Activated CD8-positive, alpha-beta T cell treated with anti-CD3 and anti-CD28 coated beads for 36 hours (primary cell): ENCODE measurements around the gene LAMC3. TPM values are rescaled to one million over a fixed set of nuclear protein-coding genes. Genes with fewer than 3 reads are reported as not detected.
A peak's percentile ranks its signal among the peaks of the same experiment; 100 is the strongest.

Experiments used
- ATAC-seq: fragments of 200-7000 bp; cut with Tn5 transposase; one replicate; pipeline ENCODE4 v1.10.0; 2021; ENCODE audit warnings: mild to moderate bottlenecking, moderate library complexity
- CTCF ChIA-PET: fragments of 350-600 bp; sonication (Branson Sonifier 250); formaldehyde crosslinking; loops from one replicate; lab custom pipeline; 2021; ENCODE audit warnings: antibody characterized with exemption; lab: Charles Lee
- POLR2A ChIA-PET: fragments of 350-600 bp; sonication (Branson Sonifier 250); formaldehyde crosslinking; loops from one replicate; lab custom pipeline; 2021; ENCODE audit warnings: antibody characterized with exemption; lab: Charles Lee
- DNase-seq: peaks from one replicate; pipeline ENCODE4 v3.0.0-alpha.2; 2020
- H3K27ac Mint-ChIP-seq: one replicate; pipeline ENCODE4 v1.8.0; 2021; ENCODE audit warnings: mild to moderate bottlenecking, mixed read lengths
- H3K27me3 Mint-ChIP-seq: one replicate; pipeline ENCODE4 v1.8.0; 2021; ENCODE audit warnings: mixed read lengths
- H3K36me3 Mint-ChIP-seq: one replicate; pipeline ENCODE4 v1.8.0; 2021; ENCODE audit warnings: low read depth, mixed read lengths
- H3K4me1 Mint-ChIP-seq: one replicate; pipeline ENCODE4 v1.8.0; 2021; ENCODE audit warnings: low read depth, mixed read lengths
- H3K4me3 Mint-ChIP-seq: one replicate; pipeline ENCODE4 v1.8.0; 2021; ENCODE audit warnings: mild to moderate bottlenecking, moderate library complexity, mixed read lengths
- H3K9me3 Mint-ChIP-seq: one replicate; pipeline ENCODE4 v1.8.0; 2021; ENCODE audit warnings: mixed read lengths
- intact Hi-C: fragments of 100-400 bp; cut with micrococcal nuclease; formaldehyde crosslinking; loops from one replicate; pipeline ENCODE4 v1.10.0; 2022
- total RNA-seq, 2 experiments: library from RNA; stranded (reverse); gene quantifications; one replicate each; pipeline ENCODE4 v1.2.3, GENCODE V29; 2021
- TF ChIP-seq, protein P1 (sequence below): fragments of 200-600 bp; IDR thresholded peaks from one replicate; pipeline ENCODE4 v1.8.0; 2022; ENCODE audit warnings: antibody characterized with exemption, mild to moderate bottlenecking

LAMC3 gene
- total RNA-seq, 2 experiments from 2014 or later: 0.09 to 0.43 TPM

DNA sequence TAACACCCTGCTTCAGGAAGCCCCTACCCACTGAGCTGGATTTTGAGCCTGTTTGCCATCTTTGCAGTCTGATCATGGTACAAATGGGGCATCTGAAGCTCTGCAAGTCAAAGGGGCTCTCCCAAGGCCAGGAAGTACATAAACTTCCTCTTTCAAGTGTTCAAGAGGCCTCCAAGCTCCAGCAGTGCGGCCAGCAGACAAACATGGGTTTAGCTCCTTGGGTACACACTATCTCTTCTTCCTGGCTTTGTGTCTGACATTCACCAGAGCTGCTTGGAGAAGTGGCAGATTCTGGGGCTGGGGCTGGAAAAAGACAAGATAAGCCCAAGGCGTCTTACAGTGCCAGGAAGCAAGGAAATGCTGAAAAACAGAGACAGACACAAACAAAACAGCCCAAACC lies 34.1 kb downstream of the LAMC3 start:
- ChIA-PET CTCF (interaction anchor here (1.0 to 2.4 kb wide), 3 partner anchors 14 to 176 kb away, joined by 3 to 7 read pairs (median 4); no protein-coding TSS in a partner anchor), POLR2A (no interaction called here)
- TF ChIP-seq, protein P1, sequence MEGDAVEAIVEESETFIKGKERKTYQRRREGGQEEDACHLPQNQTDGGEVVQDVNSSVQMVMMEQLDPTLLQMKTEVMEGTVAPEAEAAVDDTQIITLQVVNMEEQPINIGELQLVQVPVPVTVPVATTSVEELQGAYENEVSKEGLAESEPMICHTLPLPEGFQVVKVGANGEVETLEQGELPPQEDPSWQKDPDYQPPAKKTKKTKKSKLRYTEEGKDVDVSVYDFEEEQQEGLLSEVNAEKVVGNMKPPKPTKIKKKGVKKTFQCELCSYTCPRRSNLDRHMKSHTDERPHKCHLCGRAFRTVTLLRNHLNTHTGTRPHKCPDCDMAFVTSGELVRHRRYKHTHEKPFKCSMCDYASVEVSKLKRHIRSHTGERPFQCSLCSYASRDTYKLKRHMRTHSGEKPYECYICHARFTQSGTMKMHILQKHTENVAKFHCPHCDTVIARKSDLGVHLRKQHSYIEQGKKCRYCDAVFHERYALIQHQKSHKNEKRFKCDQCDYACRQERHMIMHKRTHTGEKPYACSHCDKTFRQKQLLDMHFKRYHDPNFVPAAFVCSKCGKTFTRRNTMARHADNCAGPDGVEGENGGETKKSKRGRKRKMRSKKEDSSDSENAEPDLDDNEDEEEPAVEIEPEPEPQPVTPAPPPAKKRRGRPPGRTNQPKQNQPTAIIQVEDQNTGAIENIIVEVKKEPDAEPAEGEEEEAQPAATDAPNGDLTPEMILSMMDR: no peak
- intact Hi-C loops: no loop called here
- no peaks in the 10 kb centered on the region for H3K4me1 Mint-ChIP-seq
- no peaks in the 10 kb centered on the region for H3K36me3 Mint-ChIP-seq
- no peak overlapping the region for H3K27ac Mint-ChIP-seq
- no peaks in the 10 kb centered on the region for H3K9me3 Mint-ChIP-seq
- H3K27me3 Mint-ChIP-seq: peaks cover 2% of the 10 kb centered on the region
- ATAC-seq: peak; percentile 12
- H3K4me3 Mint-ChIP-seq: no peak overlapping the region
- DNase-seq: no peak

DNA sequence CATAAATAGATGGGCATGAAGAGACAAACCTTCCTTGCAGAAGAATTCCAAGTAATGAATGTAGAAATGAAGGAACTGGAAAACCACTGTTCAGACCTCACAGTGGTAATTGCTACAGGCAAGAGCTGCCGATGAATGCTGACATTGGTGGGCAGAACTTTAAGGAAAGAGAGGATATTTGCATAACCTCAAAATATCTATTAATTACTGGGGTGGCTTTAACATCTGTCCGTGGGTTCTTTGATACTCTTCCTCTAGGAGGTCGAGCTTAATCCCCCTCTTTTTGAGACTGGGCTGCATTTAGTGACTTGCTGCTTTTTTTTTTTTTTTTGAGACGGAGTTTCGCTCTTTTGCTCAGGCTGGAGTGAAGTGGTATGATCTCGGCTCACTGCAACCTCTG lies 34.7 kb downstream of the LAMC3 start:
- TF ChIP-seq, protein P1: no peak
- Mint-ChIP-seq H3K4me1 (no peaks in the 10 kb centered on the region), H3K4me3 (no peak overlapping the region), H3K9me3 (no peaks in the 10 kb centered on the region), H3K36me3 (no peaks in the 10 kb centered on the region), H3K27ac (no peak overlapping the region), H3K27me3 (peaks cover 2% of the 10 kb centered on the region)
- DNase-seq (no peak), ATAC-seq (no peak)
- intact Hi-C loops: no loop called here
- CTCF ChIA-PET: interaction anchor here (1.0 to 2.4 kb wide), 2 partner anchors 14 to 177 kb away, joined by 3 to 7 read pairs; no protein-coding TSS in a partner anchor
- POLR2A ChIA-PET: no interaction called here

DNA sequence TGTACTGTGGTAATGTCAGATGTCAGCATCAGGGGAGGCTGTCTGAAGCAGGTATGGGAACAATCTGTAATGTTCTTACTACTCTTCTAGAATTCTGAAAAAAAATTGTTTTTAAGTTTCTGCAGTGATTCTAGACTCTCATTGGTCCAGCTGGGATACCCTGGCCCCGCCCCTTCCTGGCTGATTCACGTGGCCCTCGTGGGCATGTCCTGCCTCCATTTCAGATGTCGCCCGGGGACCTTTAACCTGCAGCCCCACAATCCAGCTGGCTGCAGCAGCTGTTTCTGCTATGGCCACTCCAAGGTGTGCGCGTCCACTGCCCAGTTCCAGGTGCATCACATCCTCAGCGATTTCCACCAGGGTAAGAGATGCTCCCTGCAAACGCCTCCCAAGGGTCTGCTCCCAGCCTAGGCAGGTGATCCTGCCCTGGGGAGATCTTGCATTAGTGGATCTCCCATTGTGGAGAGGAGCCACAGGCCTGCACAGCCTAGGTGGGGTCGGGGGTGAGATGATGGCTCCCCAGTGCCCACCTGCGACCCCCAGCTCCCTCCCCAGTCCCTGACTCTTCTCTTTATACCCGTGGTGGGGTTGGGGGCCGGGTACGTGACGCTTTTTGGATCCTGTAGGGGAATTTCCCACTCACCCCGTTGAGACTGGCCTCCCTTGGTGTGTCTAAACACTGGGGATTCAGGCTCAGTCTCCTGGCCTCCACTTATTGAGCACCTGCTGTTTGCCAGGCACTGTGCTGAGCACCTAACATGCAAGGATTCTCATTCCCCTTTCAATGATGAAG lies 36.5 kb downstream of the LAMC3 start:
- Mint-ChIP-seq H3K27ac (no peak overlapping the region), H3K9me3 (no peaks in the 10 kb centered on the region), H3K4me1 (no peaks in the 10 kb centered on the region), H3K27me3 (peaks cover 2% of the 10 kb centered on the region), H3K4me3 (no peak overlapping the region), H3K36me3 (no peaks in the 10 kb centered on the region)
- CTCF ChIA-PET: interaction anchor here (0.8 to 3.2 kb wide), 13 partner anchors 9 to 361 kb away, joined by 3 to 42 read pairs (median 4); no protein-coding TSS in a partner anchor
- ATAC-seq (no peak), DNase-seq (peak; percentile 56)
- intact Hi-C loops: loop anchor here (5.0 kb wide), 1 partner anchor 178 kb away; no protein-coding TSS in a partner anchor
- POLR2A ChIA-PET: interaction anchor here (1.6 kb wide), 1 partner anchor 8 kb away, joined by 4 read pairs; no protein-coding TSS in a partner anchor
- TF ChIP-seq, protein P1: no peak

DNA sequence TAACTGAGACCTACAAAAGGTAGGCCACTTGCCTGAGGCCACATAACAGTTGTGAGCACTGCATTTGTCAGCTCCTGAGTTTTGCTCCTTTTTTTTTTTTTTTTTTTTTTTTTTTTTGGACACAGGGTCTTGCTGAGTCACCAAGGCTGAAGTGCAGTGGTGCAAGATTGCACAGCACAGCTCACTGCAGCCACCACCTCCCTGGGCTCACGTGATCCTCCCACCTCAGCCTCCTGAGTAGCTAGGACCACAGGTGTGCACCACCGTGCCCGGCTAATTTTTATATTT lies 37.1 kb downstream of the LAMC3 start:
- H3K27me3 Mint-ChIP-seq: no peaks in the 10 kb centered on the region
- no peaks in the 10 kb centered on the region for H3K36me3 Mint-ChIP-seq
- DNase-seq (no peak), ATAC-seq (no peak)
- no peak overlapping the region for H3K4me3 Mint-ChIP-seq
- H3K4me1 Mint-ChIP-seq: no peaks in the 10 kb centered on the region
- POLR2A ChIA-PET: interaction anchor here (1.6 kb wide), 1 partner anchor 8 kb away, joined by 4 read pairs; no protein-coding TSS in a partner anchor
- intact Hi-C loops: loop anchor here (5.0 kb wide), 1 partner anchor 179 kb away; no protein-coding TSS in a partner anchor
- TF ChIP-seq, protein P1: no peak
- H3K27ac Mint-ChIP-seq: no peak overlapping the region
- H3K9me3 Mint-ChIP-seq: no peaks in the 10 kb centered on the region
- CTCF ChIA-PET: interaction anchor here (0.6 to 3.2 kb wide), 52 partner anchors 8 to 585 kb away, joined by 3 to 42 read pairs (median 4); partner anchors contain the start of gene EXOSC2
